Inferior parietal cortex (tissue), 1 donor: ENCODE measurements around the gene MATK.
A peak's percentile ranks its signal among the peaks of the same experiment; 100 is the strongest.
"Not testable (repeated sequence)": the region's sequence is repeated elsewhere in the genome, so short reads cannot be mapped to it uniquely, and the experiment has no call there.

Experiments used
- DNase-seq: peaks from one replicate; pipeline ENCODE4 v3.0.0-alpha.2; 2016; ENCODE audit errors: extremely low spot score

The MATK gene

DNA sequence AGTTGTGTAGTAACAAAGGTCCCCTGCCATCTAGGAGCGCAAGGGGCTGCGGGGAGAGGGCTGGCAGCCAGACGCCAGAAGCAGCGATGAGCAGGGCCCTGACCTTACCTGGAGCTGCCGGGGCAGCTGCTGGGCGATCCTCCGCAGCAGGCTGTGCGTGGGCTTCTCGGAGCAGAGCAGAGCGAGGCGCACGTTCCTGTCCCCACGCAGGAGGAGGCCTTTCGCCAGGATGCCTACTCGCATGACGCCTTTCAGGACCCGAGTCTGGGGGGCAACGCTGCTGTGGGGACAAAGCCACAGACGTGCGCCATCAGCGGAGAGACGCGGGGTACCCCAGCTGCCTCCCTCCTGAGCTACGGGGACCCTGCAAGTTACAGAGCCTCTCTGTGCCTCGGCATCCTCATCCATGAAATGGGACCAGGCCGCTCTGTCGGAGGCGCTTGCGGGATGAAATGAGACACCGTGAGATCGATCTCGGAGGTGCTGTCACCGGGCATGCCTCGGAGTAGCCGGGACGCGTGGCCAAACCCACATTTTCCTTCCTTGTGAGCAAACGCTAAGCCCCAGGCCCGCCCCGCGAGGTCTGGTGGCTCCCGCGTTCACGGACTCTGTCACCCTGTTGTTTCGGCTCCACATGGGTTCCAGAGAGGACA, 30.5 kb upstream of the MATK start:
- no peak for DNase-seq

DNA sequence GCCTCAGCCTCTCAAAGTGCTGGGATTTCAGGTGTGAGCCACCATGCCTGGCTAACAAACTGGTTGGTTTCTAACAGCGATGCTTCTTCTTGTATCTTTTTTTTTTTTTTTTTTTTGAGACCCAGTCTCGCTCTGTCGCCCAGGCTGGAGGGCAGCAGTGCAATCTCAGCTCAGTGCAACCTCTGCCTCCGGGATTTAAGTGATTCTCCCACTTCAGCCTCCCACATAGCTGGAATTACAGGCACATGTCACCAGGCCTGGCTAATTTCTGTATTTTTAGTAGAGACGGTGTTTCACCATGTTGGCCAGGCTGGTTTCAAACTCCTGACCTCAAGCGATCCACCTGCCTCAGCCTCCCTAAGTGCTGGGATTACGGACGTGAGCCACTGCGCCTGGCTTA, 30.0 kb upstream of the MATK start:
- DNase-seq = not testable (repeated sequence)

DNA sequence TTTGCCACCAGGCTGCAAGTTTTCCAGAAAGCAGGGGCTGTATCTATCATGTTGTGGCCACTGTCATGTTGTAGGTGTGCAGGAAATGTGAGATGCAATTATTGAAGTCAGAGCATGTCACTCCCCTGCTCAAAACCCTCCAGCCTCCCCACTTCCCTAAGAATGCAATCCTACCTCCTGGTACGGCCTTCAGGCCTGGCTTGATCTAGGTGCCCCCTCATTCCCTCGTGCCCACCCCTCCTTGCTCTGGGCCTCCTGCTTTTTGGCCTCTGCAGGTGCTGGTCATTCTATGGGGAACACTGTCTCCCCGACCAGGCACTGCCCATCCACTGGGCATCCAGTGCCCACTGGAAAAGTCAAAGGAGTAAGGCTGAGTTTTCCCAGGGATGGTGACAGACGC, 28.5 kb upstream of the MATK start:
- DNase-seq = no peak

DNA sequence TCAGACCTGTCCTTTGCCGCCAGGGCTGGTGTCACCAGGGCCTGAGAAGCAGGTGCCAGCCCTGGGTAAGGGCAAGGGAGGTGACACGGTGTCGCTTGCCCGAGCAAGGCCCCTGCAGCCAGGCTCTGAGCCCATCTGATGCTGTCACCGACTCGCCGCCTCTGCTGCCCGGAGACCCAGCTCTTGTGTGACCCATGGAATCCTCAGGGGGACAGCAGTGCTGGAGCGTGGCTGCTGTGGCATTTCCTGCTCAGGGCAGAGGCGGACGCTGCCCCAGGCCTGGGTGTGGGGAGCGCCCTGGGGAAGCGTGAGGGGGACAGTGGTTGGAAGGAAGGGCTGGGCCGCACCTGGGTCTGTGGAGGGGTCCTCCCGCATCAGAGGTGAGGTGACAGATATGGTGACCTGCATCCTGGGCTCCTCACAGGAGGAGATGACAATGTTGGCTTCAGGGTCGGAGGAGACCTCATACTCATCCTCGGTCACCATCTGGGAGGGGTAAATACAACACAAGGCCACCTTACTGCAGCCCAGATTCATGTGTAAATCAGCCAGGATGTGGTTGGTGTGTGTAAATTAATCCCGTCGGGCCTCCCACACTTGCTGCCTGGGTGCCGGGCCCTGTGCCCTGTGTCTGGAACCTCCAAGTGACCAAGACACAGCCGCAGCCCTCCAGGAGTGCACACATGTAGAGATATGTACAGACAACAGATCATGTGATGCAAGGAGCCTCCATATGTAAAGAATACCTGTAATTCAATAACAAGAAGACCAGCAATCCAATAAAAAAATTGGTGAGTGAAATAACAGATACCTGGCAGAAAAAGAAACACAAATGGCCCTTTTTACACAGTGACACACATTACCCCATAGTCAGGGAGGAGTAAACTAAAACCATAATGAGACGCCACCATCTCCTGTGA, 27.6 kb upstream of the MATK start:
- no peak for DNase-seq

DNA sequence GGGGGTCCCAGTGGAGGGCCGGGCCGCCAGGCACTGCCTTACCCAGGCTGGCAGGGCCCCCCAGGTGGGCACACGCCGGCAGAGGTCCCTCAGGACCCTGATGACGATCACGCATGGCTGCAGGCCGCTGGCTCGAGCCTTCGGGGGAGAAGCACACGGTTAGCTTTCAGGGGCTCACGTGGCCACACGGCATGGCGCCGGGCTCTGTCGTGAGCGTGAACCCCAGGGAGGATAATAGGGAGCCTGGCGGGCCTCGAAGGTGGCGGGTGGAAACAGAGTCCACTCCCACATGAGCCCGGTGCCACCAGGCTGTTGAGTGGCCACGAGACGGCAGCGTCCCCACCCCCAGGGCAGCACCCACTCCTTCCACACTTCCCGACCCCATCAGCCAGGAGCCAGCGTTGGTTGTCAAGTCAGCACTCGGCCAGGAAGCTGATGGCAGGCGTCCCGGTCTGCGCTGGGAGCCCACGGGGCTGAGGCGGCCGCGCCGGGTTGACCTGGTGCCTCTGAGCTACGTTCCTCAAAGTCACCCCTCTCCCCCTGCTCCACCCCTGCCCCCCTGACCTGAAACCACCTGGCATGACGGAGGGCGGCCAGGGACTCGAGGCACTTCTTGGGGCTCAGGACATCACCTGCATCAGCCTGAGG, 24.7 kb upstream of the MATK start:
- DNase-seq = no peak

DNA sequence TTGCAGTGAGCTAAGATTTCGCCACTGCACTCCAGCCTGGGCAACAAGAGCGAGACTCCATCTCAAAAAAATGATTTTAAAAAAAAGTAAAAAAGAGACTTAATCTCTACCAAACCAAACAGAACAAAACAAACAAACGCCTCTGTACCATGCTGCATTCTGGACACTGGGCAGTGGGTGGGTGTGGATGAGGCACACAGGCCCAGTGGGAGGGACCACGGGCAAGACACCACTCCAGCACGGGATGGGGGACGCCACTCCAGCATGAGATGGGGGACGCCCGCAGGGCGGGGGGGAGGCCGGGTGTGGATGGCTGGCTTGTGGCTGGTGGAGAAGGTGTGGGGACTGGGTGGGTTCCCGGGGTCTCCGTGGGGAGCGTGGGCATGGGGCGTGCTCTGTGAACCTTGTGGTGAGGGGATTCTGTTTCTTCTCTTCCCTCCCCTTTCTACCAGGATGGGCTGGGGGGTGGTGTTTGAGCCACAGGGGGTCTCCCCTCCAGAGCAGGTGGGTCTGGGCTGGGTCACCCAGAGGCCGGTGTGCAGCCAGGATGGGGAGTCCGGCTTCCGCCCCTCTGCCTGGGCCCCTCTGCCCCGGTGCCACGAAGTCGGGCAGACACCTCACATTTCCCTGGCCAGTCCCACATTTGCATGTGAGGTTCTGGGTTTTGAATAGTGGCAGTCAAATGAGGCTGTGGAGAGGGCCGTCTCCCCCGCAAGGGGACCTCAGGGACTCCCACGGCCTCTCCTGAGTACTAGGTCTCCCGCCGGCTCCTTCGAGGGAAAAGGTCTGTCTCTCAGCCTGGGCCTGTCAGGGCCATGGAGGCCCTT, 23.9 kb upstream of the MATK start:
- DNase-seq = no peak

DNA sequence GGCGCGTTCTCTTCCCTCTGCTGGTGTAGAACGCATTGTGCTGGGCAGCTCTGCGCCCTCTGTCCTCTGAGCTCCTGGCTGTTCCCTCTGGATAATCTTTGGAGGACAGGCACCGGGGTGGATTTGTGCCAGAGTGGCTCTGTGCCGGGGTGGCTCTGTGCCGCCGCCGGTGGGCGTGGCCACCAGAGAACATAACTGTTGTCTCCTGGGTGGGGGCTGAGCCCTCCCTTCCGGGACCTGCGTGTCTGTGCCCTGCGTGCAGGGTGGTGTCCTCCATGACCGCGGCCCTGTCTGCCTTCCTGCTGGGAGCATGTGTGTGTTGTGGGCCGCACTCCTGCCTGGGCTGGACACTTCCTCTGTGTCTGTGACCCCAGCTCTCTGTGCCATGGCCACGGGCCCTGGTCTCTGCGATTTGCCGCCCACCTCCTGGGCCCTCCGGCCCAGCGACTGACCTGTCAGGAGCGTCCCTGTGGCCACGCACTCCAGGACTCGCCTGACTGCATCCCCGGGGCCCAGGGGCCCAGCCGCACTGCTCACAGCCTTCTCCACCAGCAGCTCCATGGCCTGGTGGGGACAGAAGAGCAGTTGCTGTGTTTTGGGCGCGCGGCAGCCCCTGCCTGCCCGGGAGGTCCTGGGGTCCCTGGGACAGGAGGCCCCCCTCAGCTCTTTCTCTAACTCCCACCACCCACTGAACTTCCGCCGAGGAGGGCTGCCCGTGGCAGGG, 22.4 kb upstream of the MATK start:
- DNase-seq = no peak

DNA sequence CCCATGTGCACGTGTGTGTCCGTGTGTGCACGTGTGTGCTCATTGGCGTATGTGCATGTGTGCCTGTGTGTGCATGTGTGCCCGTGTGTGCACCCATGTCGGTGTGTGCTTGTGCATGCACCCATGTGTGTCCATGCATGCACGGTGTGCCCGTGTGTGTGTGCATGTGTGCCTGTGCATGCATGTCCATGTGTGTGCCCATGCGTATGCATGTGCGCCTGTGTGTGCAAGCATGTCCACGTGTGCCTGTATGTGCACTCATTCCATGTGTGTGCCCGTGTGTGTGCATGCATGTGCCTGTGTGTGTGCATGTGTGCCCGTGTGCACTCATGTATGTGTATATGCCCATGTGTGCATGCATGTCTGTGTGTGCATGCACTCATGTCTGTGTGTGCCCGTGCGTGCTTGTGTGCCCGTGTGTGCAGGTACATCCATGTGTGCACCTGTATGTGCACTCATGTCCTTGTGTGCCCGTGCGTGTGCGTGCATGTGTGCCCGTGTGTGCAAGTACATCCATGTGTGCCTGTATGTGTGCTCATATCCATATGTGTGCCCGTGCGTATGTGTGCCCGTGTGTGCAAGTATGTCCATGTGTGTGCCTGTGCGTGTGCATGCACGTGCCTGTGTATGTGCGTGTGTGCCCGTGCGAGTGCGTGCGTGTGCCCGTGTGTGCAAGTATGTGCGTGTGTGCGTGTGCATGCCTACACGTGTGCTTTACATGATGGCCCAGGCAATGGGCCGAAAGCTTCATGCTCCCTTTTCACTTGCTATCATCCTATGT, 21.6 kb upstream of the MATK start:
- DNase-seq = no peak

DNA sequence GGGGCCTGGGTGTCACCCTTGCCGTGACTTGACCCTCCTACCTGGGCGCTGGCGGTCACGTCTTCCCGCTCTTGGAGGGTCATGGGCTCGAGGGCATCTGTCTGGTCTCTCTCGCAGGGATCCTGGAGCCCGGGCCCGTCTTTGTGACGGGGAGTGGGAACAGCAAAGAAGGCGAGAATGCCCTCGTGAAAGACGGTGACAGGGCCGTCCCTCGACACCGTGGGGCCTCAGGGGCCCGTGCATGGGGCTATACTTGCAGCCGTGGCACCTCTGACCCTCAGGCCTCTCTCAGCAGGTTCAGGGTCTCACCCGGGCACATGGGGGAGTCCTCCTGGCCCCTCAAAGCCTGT, 20.9 kb upstream of the MATK start:
- DNase-seq = no peak

DNA sequence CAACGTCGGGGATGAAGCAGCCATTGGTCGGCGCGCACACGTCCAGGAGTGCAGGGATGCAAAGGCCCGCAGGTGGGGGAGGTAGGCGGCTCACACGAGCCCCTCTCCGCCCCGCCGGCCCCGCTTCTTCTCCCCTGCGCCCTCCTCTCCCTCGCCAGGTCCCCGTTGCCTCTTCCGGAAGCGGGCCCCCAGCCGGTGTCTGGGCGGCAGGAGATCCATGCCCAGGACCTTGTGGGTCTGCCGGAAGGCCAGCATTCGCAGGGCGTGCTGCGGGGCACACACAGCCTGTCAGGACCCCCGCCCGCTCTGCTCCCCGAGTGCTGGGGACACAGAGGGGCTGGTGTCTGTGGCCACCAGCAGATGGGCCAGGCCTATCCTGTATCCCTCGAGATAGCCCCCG, 19.7 kb upstream of the MATK start:
- DNase-seq = no peak

DNA sequence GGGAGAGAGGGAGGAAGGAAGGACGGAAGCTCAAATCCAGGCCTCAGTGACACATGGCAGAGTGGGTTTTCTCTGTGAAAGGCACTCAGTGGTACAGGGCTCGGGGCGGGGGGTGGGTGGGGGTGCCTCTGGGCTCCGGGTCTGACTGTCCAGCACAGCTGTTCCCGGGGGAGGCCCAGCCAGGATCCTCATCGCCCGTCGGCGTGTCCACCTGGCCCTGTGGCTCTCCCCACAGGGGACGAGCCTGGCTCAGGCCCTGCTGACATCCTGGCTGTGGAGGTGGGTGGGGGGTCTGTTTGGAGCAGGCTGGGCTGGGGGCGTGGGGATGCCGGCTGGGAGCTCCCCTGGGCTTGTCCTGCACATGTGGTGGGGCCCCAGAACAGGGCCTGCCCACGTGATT, 18.2 kb upstream of the MATK start:
- DNase-seq = no peak

DNA sequence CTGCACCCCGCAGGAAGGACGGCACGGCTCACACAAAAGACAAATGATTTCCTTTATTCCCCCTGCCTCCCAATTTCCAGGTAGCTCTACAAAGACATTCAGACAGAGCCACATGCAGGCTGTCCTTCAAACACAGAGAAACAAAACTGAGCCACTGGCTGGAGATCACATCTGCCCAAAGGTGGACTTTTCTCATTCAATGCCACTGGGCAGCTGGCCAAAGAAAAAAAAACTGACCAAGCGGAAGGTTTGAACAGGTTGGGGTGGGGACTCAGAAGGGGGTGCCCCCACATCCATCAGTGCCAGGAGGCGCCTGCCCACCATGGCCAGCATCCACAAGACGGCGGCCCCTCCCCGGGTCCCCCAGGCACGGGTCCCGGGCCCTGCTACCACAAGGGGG, 17.8 kb upstream of the MATK start:
- no peak for DNase-seq

DNA sequence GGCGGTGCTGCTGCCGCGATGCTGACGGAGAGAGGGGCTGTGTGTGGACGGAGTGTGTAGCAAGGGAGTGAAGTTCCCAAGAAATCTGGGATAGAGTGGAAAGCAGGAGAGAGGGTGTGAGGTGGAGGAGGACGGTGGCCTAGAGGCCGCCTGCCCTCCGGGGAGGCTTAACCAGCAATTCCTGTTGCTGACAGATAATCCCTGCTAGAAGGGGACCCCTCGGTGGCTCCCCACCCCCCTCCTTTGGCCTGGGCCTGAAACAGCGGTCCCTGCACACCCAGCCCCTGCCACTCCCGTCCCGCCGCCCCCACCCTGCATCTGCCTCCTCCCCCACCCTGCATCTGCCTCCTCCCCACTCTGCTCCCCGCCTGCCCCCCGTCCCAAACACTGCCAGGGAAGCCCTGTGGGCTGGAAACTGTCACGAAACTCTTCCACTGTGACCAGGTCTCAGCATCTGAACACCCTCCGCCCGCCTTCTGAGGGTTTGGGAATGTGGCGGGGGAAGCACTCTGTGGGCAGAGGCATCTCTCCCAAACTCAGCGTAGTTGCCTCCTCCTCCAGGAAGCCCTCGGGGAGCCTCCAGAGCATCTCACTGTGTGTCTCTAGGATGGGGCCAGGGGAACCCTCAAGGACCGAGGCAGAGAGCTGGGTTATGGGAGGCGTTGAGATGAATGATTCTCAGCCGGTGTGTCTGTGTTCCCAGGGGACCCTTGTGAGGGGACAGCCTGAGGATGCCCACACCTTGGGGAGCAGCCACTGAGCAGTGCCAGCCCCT, 17.1 kb upstream of the MATK start:
- no peak for DNase-seq

DNA sequence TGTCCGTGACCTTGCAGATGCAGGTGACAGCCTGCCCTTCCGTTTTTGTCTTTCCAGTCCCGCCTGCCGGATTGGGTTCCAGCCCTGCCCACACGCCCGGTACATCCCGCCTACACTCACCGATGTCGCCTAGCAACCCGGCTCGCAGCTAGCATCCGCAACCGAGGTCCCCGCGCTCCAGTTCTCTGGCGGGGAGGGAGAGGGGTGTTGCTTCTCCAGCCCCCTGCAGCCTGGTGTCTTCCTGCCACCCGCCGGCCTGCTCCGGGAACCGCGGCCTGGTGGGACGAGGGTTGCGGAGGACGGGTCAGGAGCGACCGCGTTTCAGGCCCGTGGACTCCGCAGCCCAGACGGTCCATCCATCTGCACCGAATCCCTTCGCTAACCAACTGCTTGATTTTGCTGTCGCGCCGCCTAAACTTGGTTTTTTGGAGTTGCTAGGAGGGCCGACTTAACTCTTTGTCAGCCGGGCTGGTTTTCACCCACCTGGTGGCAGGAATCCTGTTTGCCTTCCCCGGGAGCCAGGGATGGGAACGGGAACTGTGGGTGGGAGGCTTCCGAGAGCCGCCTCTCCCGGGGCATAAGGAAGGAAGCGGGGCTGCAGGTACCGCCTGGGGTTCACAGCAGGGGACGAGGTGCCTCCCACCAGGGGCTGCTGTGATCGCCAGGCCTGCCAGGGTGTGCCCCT, 15.4 kb upstream of the MATK start:
- DNase-seq = peak; percentile 34

DNA sequence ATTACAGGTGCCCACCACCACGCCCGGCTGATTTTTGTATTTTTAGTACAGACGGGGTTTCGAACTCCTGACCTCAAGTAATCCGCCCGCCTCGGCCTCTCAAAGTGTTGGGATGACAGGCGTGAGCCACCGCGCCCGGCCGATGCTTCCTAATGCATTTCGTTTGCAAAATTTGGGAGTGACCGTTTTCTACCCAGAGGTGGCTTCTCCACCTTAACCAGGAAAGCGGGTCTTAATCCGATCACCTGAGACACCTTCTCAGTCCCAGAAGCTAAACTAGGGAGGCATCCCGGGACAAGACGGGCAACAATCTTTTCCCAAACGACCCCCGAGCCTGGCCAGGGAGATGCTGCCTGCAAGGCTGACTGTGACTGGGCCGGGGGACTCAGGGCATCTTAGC, 14.8 kb upstream of the MATK start:
- DNase-seq = peak; percentile 17

DNA sequence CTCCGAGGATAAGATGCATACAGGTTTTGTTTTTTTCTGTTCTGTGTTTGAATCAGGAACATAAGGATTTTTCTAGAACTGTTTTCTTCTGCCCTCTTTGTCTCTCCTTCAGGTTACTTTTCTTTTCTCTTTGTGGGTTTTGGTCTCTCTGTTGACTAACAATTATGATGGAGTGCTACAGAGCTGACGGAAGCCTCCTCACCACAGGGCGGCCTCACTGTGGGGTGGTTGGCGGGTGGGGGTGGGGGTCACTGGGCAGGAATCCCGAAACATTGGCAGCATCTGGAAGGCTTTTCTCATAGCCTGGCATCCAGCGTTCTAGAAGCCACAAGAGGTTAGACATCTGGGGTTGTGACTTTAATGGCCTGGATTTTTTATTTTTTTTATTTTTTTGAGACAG, 12.0 kb upstream of the MATK start:
- DNase-seq = no peak

DNA sequence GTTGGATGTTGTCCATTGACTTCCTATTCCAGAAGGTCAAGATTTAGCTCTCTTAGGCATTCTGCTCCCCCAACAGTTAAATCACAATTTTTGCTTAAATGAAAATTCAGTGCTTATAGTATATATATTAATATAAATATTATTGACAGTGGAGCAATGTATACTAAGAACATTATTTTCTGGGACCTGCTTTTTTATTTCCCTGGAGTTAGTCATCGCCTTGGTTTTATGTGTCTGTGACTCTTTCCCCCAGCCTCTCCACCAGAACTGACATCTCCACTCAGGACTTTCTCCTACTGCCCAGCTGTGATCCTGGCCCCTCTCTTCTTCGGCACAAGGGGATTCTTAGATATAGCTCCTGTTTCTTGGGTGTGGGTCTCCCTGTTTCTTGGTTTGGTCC, 10.2 kb upstream of the MATK start:
- no peak for DNase-seq

DNA sequence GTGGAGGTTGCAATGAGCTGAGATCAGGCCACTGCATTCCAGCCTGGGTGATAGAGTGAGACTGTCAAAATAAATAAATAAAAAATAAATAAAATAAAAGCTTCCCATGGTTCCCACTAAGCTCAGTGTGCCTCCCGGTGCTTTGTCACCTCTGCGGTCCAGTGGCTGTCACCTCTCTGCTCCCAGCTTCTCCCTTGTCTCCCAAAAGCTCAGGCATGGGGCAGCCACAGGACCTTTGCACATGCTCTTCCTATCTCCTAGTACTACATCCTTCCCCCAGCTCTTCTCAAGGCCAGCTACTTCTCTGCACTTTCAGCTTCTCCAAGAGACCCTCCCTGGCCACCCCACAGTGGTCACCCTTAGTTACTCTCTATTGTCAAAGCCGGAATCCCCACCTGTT, 7.6 kb upstream of the MATK start:
- DNase-seq = no peak

DNA sequence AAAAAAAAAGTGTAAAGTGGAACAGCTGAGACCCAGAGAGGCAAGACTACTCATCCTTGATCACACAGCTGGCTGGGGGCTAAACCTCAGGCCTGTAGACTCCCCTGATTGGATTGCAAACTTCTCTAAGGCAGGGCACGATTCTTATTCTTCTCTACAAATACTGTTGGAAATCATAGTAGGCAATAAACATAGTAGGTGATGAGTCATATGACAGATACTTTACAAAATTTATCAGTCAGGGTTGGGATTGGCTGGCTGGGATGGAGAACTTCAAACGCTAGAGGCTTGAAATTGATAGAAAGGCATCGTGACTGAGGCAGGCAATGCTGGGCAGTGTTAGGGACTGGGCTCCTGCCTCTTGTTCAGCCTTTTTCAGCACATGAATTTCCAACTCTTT, 5.9 kb upstream of the MATK start:
- no peak for DNase-seq
